Activated T-helper 9 cell treated with anti-CD3 and anti-CD28 coated beads, Interleukin-2, amount 50 U/mL, for 16 hours (primary cell): ENCODE data around the gene CASKIN2.

Experiments used
- DNase-seq: peaks from one replicate; pipeline ENCODE4 v3.0.0-alpha.2; 2020; ENCODE audit warnings: low read depth

Gene CASKIN2

GRCh38 chr17:75503976-75504346 is 11.4 kb downstream of the CASKIN2 start:
- no peak for DNase-seq

GRCh38 chr17:75503337-75503950 is 11.9 kb downstream of the CASKIN2 start:
- DNase-seq: no peak

- DNase-seq: no peak
Observed at GRCh38 chr17:75502721-75503329, 12.5 kb downstream of the CASKIN2 start.

- no peak for DNase-seq
Observed at GRCh38 chr17:75502072-75502720, 13.1 kb downstream of the CASKIN2 start.

- DNase-seq: no peak
Observed at GRCh38 chr17:75501378-75502071, 13.8 kb downstream of the CASKIN2 start.

- no peak for DNase-seq
Observed at GRCh38 chr17:75500419-75501216, 14.7 kb downstream of the CASKIN2 start.

- DNase-seq: no peak
Observed at GRCh38 chr17:75499313-75500022, 15.9 kb downstream of the CASKIN2 start.

GRCh38 chr17:75498726-75499213 is 16.6 kb downstream of the CASKIN2 start:
- no peak for DNase-seq

- no peak for DNase-seq
Observed at GRCh38 chr17:75498039-75498725, 17.2 kb downstream of the CASKIN2 start.

GRCh38 chr17:75496005-75496404 is 19.3 kb downstream of the CASKIN2 start:
- no peak for DNase-seq

GRCh38 chr17:75494326-75494877 is 20.9 kb downstream of the CASKIN2 start:
- DNase-seq: no peak

- no peak for DNase-seq
Observed at GRCh38 chr17:75493476-75494129, 21.7 kb downstream of the CASKIN2 start.

- no peak for DNase-seq
Observed at GRCh38 chr17:75492555-75493168, 22.7 kb downstream of the CASKIN2 start.

- DNase-seq: no peak
Observed at GRCh38 chr17:75491680-75492079, 23.7 kb downstream of the CASKIN2 start.

- DNase-seq: no peak
Observed at GRCh38 chr17:75490953-75491649, 24.2 kb downstream of the CASKIN2 start.

- DNase-seq: no peak
Observed at GRCh38 chr17:75490173-75490743, 25.1 kb downstream of the CASKIN2 start.

GRCh38 chr17:75489511-75489955 is 25.8 kb downstream of the CASKIN2 start:
- no peak for DNase-seq
